G401 (cell line): ENCODE results near the gene ABL2. TPM values are rescaled to one million over a fixed set of nuclear protein-coding genes. Genes with fewer than 3 reads are reported as not detected.

Experiments
- DNase-seq: peaks from one replicate; pipeline ENCODE4 v3.0.0-alpha.2; 2015; ENCODE audit warnings: low spot score
- in situ Hi-C: cut with HindIII; loops from 2 replicates; pipeline ENCODE4 v1.10.0; 2016; ENCODE audit warnings: low sequenced_read_pairs, mixed read lengths
- total RNA-seq: library from RNA; depleted of rRNA; stranded (reverse); fragments of >200 nt; shearing (Covaris generic); gene quantifications from 2 replicates; pipeline ENCODE4 v1.2.3, GENCODE V29; 2014

ABL2 gene
- total RNA-seq, 1 experiment from 2014 or later = 10.2 TPM

DNA sequence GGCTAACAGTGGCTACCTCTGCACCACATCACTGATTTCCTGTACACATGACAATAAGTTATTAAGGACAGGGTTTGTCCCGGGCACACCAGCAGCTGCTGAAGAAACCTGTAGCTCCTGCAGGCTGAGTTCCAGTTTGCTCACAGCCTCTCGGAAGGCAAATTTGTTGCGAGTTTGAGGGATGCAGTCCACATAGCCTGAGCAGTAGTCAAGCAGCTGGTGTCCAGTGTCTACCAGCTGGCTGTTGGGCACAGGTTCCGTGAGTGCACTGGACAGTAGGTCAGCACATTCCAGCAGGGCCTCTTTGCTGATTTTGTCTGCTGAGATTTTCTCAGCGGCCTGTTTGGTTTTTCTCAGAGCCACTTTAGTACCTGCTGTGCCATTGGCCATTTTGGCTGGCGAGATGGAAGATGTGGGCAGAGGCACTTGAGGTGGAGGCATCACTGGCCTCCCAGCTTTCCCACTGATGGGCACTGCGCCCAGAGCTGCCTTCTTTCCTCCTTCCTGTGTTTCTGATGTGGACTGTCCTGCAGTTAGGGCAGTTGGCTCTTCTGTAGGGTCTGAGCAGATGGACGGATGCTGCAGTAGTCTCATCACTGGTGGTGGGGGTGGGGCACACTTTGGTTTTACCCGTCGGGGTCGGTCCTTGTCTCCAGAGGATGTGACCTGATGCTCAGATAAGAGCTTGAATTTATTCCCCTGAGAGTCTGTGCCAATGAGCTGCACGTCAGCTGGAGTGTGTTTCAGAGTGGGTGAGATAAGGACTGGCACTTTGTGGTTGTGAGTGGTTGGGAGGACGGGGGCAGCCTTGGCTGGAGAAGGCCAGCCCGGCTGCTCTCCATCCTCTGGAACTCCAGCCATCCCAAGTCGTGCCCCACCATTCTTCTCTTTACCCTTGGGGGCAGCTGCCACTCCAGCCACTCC is 121.5 kb downstream of the ABL2 start:
- in situ Hi-C loops = no loop called here
- DNase-seq = no peak

DNA sequence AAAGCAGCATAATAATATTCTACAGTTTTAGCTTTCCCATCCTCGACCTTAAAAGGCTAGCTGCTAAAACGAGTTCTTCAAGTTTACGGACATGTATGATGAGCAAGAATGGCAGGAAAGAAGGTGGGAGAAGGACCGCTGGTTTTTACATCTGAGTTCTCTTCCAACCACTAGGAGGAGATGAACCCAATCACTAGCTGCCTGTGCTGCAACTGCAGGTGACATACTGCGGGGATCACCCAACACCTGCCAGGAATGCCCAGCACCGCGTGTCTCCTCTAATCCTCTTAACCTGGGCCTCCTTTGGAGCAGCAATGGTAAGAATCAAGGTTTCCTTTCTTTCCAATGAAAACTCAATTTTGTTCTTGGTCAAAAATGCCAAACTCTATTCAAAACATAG is 124.1 kb downstream of the ABL2 start:
- in situ Hi-C loops = no loop called here
- peak; percentile 77 for DNase-seq

DNA sequence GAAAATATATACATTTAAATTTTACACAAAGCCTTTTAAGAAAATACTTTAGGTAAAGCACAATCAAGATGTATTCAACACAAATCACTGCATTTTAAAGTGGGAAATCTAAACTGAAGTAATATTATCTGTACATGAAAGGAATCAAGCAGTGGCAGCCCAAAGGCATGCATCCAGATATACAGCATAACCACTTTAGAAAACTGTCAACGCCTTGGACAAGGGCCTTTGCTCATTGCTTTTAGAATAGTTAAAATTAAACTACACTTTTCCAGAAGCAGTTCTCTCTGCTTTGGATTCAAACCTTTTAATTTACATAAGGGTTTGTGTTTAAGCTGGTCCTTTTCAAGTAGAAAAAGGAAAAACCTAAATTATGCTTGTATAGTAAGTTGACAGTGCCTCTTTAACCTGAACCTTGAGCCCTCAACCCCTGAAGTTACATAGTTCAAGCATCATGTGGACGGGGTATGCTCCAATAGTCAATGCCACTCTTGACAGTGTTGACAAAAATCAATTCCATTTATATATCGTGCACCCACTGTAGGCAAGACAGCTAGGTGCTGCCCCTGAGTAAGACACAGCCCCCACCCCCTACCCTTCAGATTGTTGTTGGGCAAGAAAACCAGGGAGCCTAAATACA is 124.7 kb downstream of the ABL2 start:
- no peak for DNase-seq
- in situ Hi-C loops = no loop called here

DNA sequence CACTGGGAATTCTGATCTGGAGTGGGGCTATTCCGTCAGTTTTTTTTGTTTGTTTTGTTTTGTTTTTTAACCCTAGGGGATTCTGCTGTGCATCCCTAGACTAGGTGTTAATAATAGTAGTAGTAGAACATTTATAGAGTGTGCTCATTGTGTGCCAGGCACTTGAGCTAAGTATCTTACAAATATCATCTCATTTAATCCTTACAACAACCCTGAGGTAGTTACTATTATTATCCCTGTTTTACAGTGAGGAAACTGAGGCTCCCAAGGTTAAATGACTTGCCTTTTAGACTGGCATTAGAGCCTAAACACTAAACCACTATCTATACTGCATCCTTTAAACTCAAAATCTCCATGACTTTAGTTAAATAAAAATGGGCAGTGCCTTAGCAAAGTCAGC is 125.5 kb downstream of the ABL2 start:
- DNase-seq = no peak
- in situ Hi-C loops = no loop called here

DNA sequence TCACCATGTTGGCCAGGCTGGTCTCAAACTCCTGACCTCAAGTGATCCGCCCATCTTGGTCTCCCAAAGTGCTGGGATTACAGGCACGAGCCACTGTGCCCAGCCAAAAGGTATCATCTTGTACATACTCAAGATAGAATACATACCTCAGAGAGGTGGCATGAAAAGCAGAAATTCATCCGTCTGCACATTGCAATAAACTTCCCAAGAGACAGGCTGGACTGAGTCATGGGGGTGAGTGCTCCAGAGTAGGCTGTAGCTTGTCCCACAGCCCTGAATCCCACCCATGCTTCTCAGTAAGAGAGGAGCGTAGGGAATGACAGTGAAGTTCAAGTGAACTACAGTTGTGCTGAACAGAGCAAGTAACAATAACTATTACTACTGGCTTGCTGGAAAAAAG is 127.9 kb downstream of the ABL2 start:
- in situ Hi-C loops = no loop called here
- no peak for DNase-seq

DNA sequence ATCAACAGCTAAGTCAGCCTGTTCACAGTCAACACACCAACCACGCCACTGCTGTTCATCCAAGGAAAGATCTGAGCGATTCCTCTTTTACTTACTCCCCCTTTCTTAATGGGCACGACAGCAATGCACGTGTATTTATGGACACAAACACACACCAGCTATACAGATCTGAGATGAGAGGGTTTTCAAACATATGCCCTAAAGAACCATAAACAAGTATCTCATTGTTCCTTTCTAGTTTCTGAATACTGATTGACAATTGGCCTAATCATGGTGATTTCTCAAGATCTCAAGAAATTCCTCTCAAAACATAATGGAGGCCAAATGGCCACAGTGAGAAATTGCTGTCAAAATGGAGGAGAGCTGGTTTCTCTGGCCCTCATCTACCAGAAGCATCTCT is 129.6 kb downstream of the ABL2 start:
- in situ Hi-C loops = no loop called here
- DNase-seq = no peak

DNA sequence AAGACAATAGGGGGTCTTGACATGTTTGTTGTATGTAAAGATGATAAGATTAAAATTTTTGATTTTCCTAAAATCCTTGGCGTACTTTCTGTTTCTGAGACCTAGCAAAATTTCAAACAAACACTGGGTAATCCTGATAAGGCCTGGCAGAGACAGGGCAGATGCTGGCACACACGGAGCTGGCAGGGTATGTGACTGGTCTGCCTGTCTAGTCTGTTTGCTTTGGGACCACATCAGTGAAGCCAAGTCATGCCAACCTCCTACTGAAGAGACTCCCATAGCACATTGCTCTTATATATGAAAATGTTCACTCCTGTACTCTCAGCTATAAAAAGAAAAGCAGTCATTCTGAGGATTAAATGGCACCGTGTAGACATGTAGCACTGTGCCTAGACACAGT is 133.6 kb downstream of the ABL2 start:
- no peak for DNase-seq
- in situ Hi-C loops = no loop called here

DNA sequence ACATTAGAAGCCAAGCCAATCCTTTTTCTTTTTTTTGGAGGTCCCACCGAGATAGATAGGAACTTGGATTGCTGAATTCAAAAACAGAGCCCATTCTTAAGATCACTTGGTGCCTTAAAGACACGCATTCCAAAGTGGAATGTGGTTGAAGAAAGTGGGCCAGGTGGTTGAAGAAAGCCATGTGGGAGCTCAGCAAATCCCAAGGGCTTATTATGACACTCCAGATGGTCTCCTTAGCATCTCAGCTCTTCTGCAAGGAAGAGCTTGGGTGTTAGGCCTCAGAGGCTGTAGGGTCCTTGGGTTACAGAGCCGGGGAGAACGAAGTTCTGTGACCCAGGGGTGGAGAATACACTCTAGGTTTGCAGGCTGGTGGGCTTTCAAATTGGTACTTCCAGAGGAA is 134.1 kb downstream of the ABL2 start:
- DNase-seq = no peak
- in situ Hi-C loops = no loop called here

DNA sequence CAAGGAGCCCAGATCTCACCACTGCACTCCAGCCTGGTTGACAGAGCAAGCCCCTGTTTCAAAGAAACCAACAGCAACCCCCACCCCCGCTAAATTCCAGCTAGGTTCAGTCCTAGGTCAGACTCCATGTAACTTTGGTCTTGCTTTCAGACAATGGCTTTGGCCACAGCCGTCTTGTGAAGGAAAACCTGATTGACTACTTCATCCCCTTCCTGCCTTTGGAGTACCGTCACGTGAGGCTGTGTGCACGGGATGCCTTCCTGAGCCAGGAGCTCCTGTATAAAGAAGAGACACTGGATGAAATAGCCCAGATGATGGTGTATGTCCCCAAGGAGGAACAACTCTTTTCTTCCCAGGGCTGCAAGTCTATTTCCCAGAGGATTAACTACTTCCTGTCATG is 134.7 kb downstream of the ABL2 start:
- in situ Hi-C loops = no loop called here
- no peak for DNase-seq

DNA sequence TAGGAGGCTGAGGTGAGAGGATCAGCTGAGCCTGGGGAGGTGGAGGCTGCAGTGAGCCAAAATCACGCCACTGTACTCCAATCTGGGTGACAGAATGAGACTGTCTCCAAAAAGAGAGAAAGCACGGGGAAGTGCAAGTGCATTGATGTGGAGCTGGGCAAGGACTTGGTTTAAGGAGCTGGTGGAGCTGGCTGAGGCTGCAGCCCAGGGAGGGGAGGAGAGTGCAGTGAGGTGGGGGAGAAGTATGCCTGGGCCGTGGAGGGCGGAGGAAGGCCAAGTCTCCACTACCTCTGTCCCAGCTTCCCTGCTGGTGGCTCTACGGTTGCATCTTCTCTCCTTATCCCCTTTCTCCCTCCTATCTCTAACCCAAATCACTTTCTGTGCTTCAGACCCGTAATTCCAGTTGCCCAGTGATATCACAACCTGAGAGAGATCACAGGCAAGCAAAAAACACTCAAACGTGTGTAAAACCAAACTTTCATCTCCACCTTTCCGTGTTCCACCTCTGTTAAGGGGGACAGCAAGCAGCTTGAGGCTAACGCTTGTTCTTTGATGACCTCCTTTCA is 136.5 kb downstream of the ABL2 start:
- in situ Hi-C loops = no loop called here
- no peak for DNase-seq

DNA sequence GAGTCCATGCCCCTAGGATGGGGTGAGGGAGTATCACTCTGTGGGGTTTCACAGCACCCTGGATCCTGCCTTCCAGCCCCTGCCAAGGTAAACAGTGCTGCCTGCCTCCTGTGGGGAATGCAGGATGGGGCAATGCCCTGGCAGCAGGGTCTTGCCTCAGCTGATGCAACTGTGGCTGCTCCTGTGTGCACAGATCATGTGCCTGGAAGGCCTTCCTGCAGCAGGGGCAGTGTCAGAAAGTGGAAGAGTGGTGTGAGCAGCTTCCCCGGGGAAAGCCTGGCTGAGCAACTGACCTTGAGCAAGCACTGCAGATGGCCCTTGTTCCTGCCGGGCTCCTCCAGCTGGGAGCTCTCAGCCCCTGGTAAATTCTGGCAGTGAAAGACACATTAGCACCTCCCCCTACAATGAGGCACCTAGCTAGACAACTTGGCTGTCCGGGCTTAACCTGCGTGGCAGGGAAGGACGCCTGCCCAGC is 137.7 kb downstream of the ABL2 start:
- in situ Hi-C loops = no loop called here
- DNase-seq = peak; percentile 70

DNA sequence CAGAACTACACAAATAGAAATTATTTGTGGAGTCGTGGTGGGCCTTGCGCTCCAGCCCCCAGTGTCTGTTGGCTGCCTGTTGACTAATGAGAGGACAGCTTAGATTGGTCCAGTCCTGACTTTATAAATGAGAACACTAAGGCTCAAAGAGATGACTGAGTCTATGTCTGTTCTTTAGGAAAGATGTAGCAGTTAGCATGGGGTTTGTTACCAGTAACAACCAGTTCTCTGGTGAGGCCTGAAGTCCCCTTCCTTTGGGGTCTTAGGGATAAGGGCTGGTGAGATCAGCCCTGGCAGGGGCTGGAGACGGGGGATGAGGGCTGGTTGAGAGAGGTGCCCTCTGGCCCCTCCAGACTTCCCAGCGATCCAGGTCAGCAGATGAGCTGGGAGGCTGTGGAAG is 138.6 kb downstream of the ABL2 start:
- in situ Hi-C loops = no loop called here
- DNase-seq = no peak

DNA sequence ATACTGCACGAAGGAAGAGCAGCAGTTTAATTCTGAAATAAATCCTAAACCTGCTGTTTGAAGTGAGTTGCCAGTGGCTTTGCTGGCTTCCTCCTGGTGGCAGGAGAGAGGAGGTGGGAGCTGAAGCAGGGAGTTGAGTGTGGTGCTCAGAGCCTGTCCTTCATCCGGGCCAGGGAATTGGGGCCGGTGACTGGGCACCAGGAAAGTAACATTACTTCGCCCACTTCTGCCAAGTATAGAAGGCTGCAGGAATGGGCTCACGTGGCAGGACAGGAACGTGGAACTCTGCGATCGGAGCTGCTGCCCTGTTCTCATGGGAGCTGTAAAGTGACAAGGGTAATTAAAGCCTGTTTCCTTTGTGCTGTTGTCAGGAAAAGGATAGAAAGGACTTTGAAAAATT is 139.0 kb downstream of the ABL2 start:
- in situ Hi-C loops = no loop called here
- DNase-seq = no peak

DNA sequence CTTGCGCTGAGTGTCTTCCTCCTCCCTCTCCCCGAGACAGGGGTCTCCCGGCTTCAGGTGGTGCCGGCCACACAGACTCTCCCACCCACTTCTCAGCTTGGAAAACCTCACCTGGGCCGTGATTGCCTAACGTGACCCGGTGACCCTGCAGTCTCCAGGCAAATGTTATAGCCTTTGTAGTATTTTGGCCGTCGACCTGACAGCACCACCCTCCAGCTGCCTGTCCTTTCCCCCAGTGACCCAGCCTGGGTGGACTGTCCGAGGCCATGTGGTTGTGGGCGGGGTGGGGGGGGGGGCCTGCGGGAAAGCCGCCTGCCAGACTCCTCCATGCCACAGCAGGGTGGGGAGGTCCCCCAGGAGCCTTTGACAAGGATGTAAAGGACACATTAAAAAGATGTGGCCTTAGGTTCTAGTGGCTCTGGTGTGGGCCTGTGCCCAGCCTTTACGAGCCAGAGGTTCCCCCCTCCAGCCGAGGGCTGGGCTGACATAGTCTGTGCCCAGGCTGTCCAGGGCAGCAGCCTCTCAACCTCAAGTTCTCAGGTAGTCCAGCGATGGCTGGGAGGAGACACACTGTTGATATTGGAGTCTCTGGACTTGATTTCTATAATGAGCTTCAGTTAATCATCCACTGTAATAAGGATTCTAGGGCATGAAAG is 139.5 kb downstream of the ABL2 start:
- in situ Hi-C loops = no loop called here
- no peak for DNase-seq

DNA sequence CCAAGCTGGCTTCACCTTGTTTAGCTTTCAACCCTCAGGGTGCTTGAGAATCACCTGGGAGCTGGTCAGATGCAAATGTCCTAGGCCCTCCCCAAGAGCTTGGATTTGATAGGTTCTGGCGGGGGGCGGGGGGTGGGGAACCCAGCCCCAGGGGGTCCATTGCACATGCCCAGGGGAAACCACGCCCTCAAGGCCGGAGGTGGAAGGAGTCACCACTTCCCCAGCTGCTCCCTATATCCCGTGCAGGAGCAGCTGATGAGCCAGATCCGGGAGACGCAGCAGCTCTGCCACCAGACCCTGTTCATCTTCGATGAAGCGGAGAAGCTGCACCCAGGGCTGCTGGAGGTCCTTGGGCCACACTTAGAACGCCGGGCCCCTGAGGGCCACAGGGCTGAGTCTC is 141.8 kb downstream of the ABL2 start:
- no peak for DNase-seq
- in situ Hi-C loops = no loop called here

DNA sequence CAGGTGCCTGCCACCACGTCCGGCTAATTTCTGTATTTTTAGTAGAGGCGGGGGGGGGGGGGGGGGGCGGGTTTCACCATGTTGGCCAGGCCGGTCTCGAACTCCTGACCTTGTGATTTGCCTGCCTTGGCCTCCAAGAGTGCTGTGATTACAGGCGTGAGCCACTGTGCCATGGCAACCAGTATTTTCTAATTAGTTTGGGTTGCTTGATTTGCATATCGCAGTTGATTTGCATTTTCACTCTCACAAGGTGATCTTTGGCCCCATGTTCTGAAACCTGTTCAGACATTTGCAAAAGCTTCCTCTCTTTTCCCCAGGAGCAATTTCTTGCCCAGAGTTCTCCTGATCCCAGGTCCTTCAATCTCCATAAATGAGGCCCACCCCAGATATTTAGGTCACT is 145.9 kb downstream of the ABL2 start:
- no peak for DNase-seq
- in situ Hi-C loops = no loop called here

DNA sequence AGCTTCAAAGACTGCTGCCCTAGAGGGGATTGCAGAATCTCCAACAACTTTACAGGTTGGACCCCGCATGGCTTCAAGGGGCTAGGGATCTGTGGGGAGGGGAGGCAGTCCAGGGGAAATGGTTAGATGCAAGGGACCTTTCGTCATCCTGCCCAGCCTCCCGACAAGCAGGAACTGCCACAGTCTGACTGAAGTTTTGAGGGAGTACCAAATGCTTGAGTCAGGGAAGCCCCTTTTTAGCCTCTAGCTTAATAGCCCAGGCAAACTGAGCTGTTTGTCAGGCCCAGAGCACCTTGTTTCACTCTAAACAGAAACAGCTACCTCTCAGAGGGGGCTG is 146.5 kb downstream of the ABL2 start:
- in situ Hi-C loops = no loop called here
- DNase-seq = no peak

DNA sequence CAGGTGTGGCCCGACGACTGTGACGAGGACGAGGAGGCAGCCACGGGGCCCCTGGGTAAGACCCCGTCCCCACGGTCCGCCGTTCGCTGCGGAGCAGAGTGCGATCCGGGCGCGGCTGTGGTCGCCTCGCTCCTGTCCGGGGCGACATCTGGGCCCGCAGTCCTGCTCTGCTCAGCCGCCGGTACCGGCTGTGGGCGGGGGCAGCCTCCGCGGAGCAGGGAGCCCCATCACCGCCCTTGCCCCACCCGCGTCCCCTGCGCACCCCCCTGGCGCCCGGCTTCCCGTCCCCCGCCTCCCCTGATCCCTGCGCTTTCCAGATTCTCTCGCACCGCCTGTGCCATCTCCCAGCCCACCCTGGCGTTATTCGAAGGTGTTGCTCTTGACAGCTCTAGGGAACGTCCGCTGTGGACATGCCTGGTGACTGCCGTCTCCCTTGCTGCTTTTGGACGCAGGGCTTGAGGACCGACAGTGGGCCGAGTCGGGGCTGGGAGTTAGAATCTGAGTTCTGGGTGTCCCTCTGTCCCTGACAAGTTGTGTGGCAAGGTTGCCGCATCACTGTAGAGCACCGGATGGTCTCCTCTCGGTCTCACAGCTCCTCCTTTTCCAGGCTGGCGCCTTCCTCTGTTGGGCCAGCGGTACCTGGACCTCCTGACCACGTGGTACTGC is 147.0 kb downstream of the ABL2 start:
- peak; percentile 57 for DNase-seq
- in situ Hi-C loops = no loop called here

DNA sequence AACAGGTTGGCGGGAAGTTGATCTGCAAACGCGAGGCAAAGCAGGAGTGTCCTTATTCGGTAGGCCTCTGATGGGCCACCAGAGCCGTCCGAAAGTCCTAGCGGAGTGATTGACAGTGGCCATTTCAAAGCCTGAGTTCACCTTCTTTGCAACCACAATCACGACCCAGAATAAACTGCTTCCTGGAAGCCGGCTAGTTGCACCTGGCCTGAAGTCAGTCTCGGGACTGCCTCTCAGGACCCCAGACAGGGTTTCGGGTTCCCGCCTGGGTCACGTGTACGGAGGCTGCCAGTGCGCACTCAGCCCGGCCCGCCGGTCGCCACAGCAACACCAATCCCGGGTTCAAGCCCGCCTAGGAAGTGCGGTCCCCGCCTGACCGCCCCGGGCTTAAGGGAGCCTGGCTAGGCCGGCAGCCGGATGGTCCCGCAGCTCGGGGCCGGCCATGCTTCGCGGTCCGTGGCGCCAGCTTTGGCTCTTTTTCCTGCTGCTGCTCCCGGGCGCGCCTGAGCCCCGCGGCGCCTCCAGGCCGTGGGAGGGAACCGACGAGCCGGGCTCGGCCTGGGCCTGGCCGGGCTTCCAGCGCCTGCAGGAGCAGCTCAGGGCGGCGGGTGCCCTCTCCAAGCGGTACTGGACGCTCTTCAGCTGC is 147.7 kb downstream of the ABL2 start, which contains the start of gene TOR3A:
Gene TOR3A (plus strand): TSS at position 384 of the 646 bp plus-strand sequence. CDS start 59 bp downstream, at position 443.
- peak; percentile 81 for DNase-seq
- in situ Hi-C loops = no loop called here
